Psoas muscle (tissue), 8 donors: ENCODE results near the gene NSD2. TPM values are rescaled to one million over a fixed set of nuclear protein-coding genes. Genes with fewer than 3 reads are reported as not detected.

ENCODE experiments used
- ATAC-seq, 4 donors: fragments of 200-7000 bp; cut with Tn5 transposase; one replicate each; pipeline ENCODE4 v1.9.1; 2020; ENCODE audit warnings: moderate library complexity in 3 of 4, mild to moderate bottlenecking in 2 of 4
- DNase-seq, 2 donors: peaks; one replicate each; pipeline ENCODE4 v3.0.0-alpha.2; 2020
- H3K27ac ChIP-seq: fragments of 200-600 bp; one replicate; pipeline ENCODE4 v1.8.0; 2022
- H3K27me3 ChIP-seq, 3 donors: fragments of 200-600 bp in 1 of 3; one replicate each; pipeline versions ENCODE4 v1.6.1 to v1.8.0; 2013 to 2022; ENCODE audit warnings: low read length in 2 of 3, mild to moderate bottlenecking in 2 of 3, moderate library complexity in 1 of 3; ENCODE audit not compliant: insufficient read depth in 3 of 3
- H3K36me3 ChIP-seq, 2 donors: fragments of 200-600 bp in 1 of 2; one replicate each; pipeline versions ENCODE4 v1.6.1 to v1.8.0; 2013 to 2022; ENCODE audit warnings: low read depth in 1 of 2, mild to moderate bottlenecking in 1 of 2, moderate library complexity in 1 of 2; ENCODE audit not compliant: insufficient read depth in 1 of 2
- H3K4me1 ChIP-seq: fragments of 200-600 bp; one replicate; pipeline ENCODE4 v1.8.0; 2022
- H3K4me3 ChIP-seq: fragments of 200-600 bp; one replicate; pipeline ENCODE4 v1.8.0; 2022; ENCODE audit warnings: mild to moderate bottlenecking
- H3K9me3 ChIP-seq: fragments of 200-600 bp; one replicate; pipeline ENCODE4 v1.8.0; 2022
- CTCF ChIP-seq: fragments of 200-600 bp; IDR thresholded peaks from one replicate; pipeline ENCODE4 v1.8.0; 2022; ENCODE audit warnings: antibody characterized with exemption
- WGBS, 3 donors: extraction: QIAGEN DNeasy Blood & Tissue Kit; methylation state at CpG; one replicate each; pipeline versions ENCODE4 v1.1.6 to v1.1.7; 2013; 5-methylcytosine and 5-hydroxymethylcytosine counted together
- intact Hi-C, 2 donors: fragments of 100-400 bp; cut with DNase I; formaldehyde crosslinking; loops; one replicate each; pipeline versions ENCODE4 v1.11.0 to v1.14.2; 2022
- polyA plus RNA-seq, 3 donors: library from polyadenylated mRNA; stranded (reverse); fragments of 200-250 nt; gene quantifications; one replicate each; pipeline ENCODE4 v1.2.3, GENCODE V29; 2013
- total RNA-seq, 4 donors: library from RNA; stranded (reverse); fragmentation: NEBNext Ultra II Directional in 2 of 4; extraction: Animal tissue kit (Norgen Biotek cat#: 25700) in 2 of 4; gene quantifications; one replicate each; pipeline versions ENCODE4 v1.2.1 to v1.2.4, GENCODE V29; 2021 to 2023
- donor health status: healthy with polysubstance abuse.
- donor health status: DM: no; HTN: no; CAD: no; lungs with moderate emphysema.
- donor health status: Bipolar disorder and iron deficiency.
- donor health status: healthy.
- donor health status: DM: yes; HTN: yes; CAD: no.
- donor health status: DM: no; HTN: no; CAD: no.
- donor health status: DM: no; HTN: no; CAD: no.
- donor health status: DM: yes; HTN: yes; CAD: no.

Gene NSD2
- total and polyA plus RNA-seq, 7 donors: 5.6 to 36.0 (median 21.2) TPM

- no peak for TF ChIP-seq CTCF
- no peak overlapping the region for H3K4me3 ChIP-seq
- H3K27ac ChIP-seq: no peak overlapping the region
- no peaks in the 10 kb centered on the region for H3K9me3 ChIP-seq
- H3K36me3 ChIP-seq: peaks cover 0 to 7% of the 10 kb centered on the region in 2 donors
- no peaks in the 10 kb centered on the region for H3K27me3 ChIP-seq
- 86 to 88% (median 86%) methylated on average over 8 of the region's 8 CpGs for WGBS, 3 donors
- DNase-seq: no peak
- intact Hi-C loops: loop anchor here in 1 of 2 donors (5.0 kb wide), 1 partner anchor 39 kb away; the partner anchor contains the start of gene LETM1
- H3K4me1 ChIP-seq: no peaks in the 10 kb centered on the region
- ATAC-seq: no peak
Observed at GRCh38 chr4:1895971-1896657, 24.9 kb downstream of the NSD2 start.

GRCh38 chr4:1896658-1896991, 25.4 kb downstream of the NSD2 start:
- H3K27me3 ChIP-seq: no peaks in the 10 kb centered on the region
- intact Hi-C loops: loop anchor here in 1 of 2 donors (5.0 kb wide), 1 partner anchor 39 kb away; the partner anchor contains the start of gene LETM1
- H3K4me1 ChIP-seq: no peaks in the 10 kb centered on the region
- no peak overlapping the region for H3K27ac ChIP-seq
- H3K9me3 ChIP-seq: no peaks in the 10 kb centered on the region
- WGBS, 3 donors: 82 to 90% (median 85%) methylated on average over 6 of the region's 6 CpGs
- H3K4me3 ChIP-seq: no peak overlapping the region
- ATAC-seq: no peak
- no peak for DNase-seq
- TF ChIP-seq CTCF: no peak
- peaks cover 0 to 12% of the 10 kb centered on the region in 2 donors for H3K36me3 ChIP-seq

- WGBS, 3 donors: 94 to 96% (median 96%) methylated on average over 6 of the region's 6 CpGs
- Histone ChIP-seq H3K9me3 (no peaks in the 10 kb centered on the region), H3K36me3 (peaks cover 0 to 24% of the 10 kb centered on the region in 2 donors), H3K4me3 (no peak overlapping the region), H3K27me3 (no peaks in the 10 kb centered on the region), H3K4me1 (no peaks in the 10 kb centered on the region), H3K27ac (no peak overlapping the region)
- intact Hi-C loops: loop anchor here (2.0 to 5.0 kb wide), 3 partner anchors 41 to 151 kb away; partner anchors contain the start of gene LETM1 (in 1 of the 2)
- TF ChIP-seq CTCF: no peak
- DNase-seq: no peak
- no peak for ATAC-seq
Observed at GRCh38 chr4:1898007-1898406, 26.8 kb downstream of the NSD2 start.

GRCh38 chr4:1898681-1899080, 27.5 kb downstream of the NSD2 start:
- Histone ChIP-seq H3K27me3 (no peaks in the 10 kb centered on the region), H3K4me3 (no peak overlapping the region), H3K4me1 (no peaks in the 10 kb centered on the region), H3K36me3 (peaks cover 0 to 25% of the 10 kb centered on the region in 2 donors), H3K9me3 (no peaks in the 10 kb centered on the region), H3K27ac (no peak overlapping the region)
- TF ChIP-seq CTCF: no peak
- 79 to 93% (median 87%) methylated on average over 1 of the region's 1 CpG for WGBS, 3 donors
- intact Hi-C loops: loop anchor here (2.0 to 5.0 kb wide), 3 partner anchors 41 to 152 kb away; partner anchors contain the start of gene LETM1 (in 1 of the 2)
- DNase-seq (no peak), ATAC-seq (no peak)
